Trophoblast cell (in vitro differentiated cells and primary cell): ENCODE results near the gene TUBGCP5. TPM values are rescaled to one million over a fixed set of nuclear protein-coding genes. Genes with fewer than 3 reads are reported as not detected.
"Not testable (repeated sequence)": the region's sequence is repeated elsewhere in the genome, so short reads cannot be mapped to it uniquely, and the experiment has no call there.

Experiments used
- DNase-seq, 2 donors: peaks; one replicate each; pipeline ENCODE4 v3.0.0-alpha.2; 2016
- H2AFZ ChIP-seq: 2 replicates; pipeline ENCODE4 v1.6.1; 2013; ENCODE audit warnings: low read length, moderate library complexity, mild to moderate bottlenecking; ENCODE audit not compliant: insufficient read depth, poor library complexity
- H2AK5ac ChIP-seq: 2 replicates; pipeline ENCODE4 v1.6.1; 2013; ENCODE audit warnings: mild to moderate bottlenecking, low read length
- H2BK120ac ChIP-seq: 2 replicates; pipeline ENCODE4 v1.6.1; 2013; ENCODE audit warnings: low read length, mild to moderate bottlenecking, moderate library complexity; ENCODE audit not compliant: insufficient read depth, poor library complexity
- H2BK12ac ChIP-seq: 2 replicates; pipeline ENCODE4 v1.6.1; 2013; ENCODE audit warnings: mild to moderate bottlenecking, low read length, moderate library complexity
- H2BK5ac ChIP-seq: 2 replicates; pipeline ENCODE4 v1.6.1; 2013; ENCODE audit warnings: low read length, low read depth, moderate library complexity, mild to moderate bottlenecking; ENCODE audit not compliant: poor library complexity
- H3K14ac ChIP-seq: 2 replicates; pipeline ENCODE4 v1.6.1; 2013; ENCODE audit warnings: mild to moderate bottlenecking, low read length
- H3K18ac ChIP-seq: 2 replicates; pipeline ENCODE4 v1.6.1; 2013; ENCODE audit warnings: mild to moderate bottlenecking, low read length
- H3K23ac ChIP-seq: 2 replicates; pipeline ENCODE4 v1.6.1; 2013; ENCODE audit warnings: low read length
- H3K27ac ChIP-seq: 2 replicates; pipeline ENCODE4 v1.5.1; 2013; ENCODE audit warnings: low read depth, mild to moderate bottlenecking, inconsistent platforms, low read length, moderate library complexity
- H3K27me3 ChIP-seq: 2 replicates; pipeline ENCODE4 v1.6.1; 2013; ENCODE audit warnings: inconsistent platforms, mild to moderate bottlenecking, low read length, moderate library complexity; ENCODE audit not compliant: insufficient read depth
- H3K36me3 ChIP-seq, 2 experiments: 1 replicate in 1 of 2; 2 replicates in 1 of 2; pipeline ENCODE4 v1.6.1; 2013; ENCODE audit warnings: low read length in 2 of 2, mild to moderate bottlenecking in 2 of 2, moderate library complexity in 1 of 2; ENCODE audit not compliant: insufficient read depth in 2 of 2, control insufficient read depth in 1 of 2
- H3K4ac ChIP-seq: 2 replicates; pipeline ENCODE4 v1.6.1; 2013; ENCODE audit warnings: low read depth, mild to moderate bottlenecking, low read length, moderate library complexity
- H3K4me1 ChIP-seq, 2 experiments: 1 replicate in 1 of 2; 2 replicates in 1 of 2; pipeline ENCODE4 v1.6.1; 2013; ENCODE audit warnings: low read length in 2 of 2, mild to moderate bottlenecking in 2 of 2, moderate library complexity in 1 of 2; ENCODE audit not compliant: insufficient read depth in 2 of 2, control insufficient read depth in 1 of 2
- H3K4me2 ChIP-seq: 2 replicates; pipeline ENCODE4 v1.6.1; 2013; ENCODE audit warnings: inconsistent platforms, mild to moderate bottlenecking, low read length, moderate library complexity
- H3K4me3 ChIP-seq: 2 replicates; pipeline ENCODE4 v1.5.1; 2013; ENCODE audit warnings: mild to moderate bottlenecking, low read depth, low read length, inconsistent platforms
- H3K79me1 ChIP-seq: one replicate; pipeline ENCODE4 v1.6.1; 2013; ENCODE audit warnings: low read length
- H3K79me2 ChIP-seq: 2 replicates; pipeline ENCODE4 v1.6.1; 2013; ENCODE audit warnings: low read length, mild to moderate bottlenecking; ENCODE audit not compliant: control insufficient read depth, insufficient read depth, poor library complexity
- H3K9ac ChIP-seq: 2 replicates; pipeline ENCODE4 v1.6.1; 2013; ENCODE audit warnings: mild to moderate bottlenecking, low read length
- H3K9me3 ChIP-seq: 2 replicates; pipeline ENCODE4 v1.6.1; 2013; ENCODE audit warnings: low read depth, mild to moderate bottlenecking, control low read depth, inconsistent platforms, low read length; ENCODE audit not compliant: insufficient read depth
- H4K12ac ChIP-seq: 2 replicates; pipeline ENCODE4 v1.6.1; 2013; ENCODE audit warnings: low read depth, mild to moderate bottlenecking, low read length, moderate library complexity
- H4K8ac ChIP-seq: 2 replicates; pipeline ENCODE4 v1.6.1; 2013; ENCODE audit warnings: low read depth, mild to moderate bottlenecking, low read length, moderate library complexity
- H4K91ac ChIP-seq: one replicate; pipeline ENCODE4 v1.6.1; 2013; ENCODE audit warnings: low read depth, mild to moderate bottlenecking, low read length, moderate library complexity
- WGBS: extraction: QIAGEN DNeasy Blood & Tissue Kit; methylation state at CpG from one replicate; pipeline ENCODE4 v1.1.7; 2013; ENCODE audit warnings: missing lambda C conversion rate; ENCODE audit not compliant: insufficient read length, insufficient coverage; ENCODE audit errors: extremely low coverage; 5-methylcytosine and 5-hydroxymethylcytosine counted together
- polyA plus RNA-seq: library from polyadenylated mRNA; stranded (reverse); fragments of 200-250 nt; gene quantifications from 2 replicates; pipeline ENCODE4 v1.2.3, GENCODE V29; 2013

Gene TUBGCP5
- 9.0 and 9.2 TPM in 2 replicates for polyA plus RNA-seq

DNA sequence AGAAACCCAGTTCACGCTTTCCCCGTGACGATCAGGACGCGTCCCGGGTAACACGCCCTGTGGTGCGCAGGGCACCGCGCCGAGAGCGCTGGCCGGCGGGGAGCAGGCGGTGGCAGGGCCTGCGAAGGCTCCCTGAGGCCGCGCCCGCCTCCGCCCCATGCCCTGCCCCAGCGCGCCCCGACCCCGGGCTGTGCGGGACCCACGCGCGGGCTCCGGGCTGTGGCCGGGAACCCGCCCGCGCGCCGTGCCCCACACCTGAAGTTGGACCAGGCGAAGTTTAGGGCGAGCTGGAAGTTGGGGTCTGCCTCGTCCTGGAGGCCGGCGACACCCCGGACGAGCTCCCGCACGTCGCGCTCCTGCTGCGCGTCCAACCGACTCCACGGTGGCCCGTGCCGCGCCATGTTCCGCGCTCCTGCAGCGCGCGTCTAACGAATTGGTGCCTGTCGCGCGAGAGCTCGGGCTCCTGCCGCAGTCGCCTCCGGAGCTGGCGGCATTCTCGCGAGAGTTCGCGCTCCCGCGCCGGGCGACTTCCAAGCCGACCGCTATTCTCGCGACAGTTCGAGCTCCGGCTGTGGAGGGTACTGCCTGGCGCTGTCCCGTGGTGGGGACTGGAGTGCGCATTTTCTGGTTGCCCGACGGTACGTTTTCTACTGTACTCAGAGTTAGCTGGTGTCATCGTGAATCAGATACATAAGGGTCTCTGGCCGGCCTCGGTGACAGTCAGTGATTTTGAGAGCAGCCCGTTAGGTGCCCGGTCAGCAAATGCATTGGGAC, at the start of gene TUBGCP5:
Gene TUBGCP5 (minus strand): TSS at position 427 of the 774 bp plus-strand sequence. CDS start 26 bp downstream, at position 401.
- peak; percentile 98 to 99 for DNase-seq
- peaks cover 5% of the 10 kb centered on the region for H3K79me2 ChIP-seq
- H3K18ac ChIP-seq, result peak within 1 kb of the TSS; percentile 44
- WGBS, result no CpG with 5 or more reads among the region's 92 CpGs
- H3K4me3 ChIP-seq, result peak within 1 kb of the TSS; percentile 97
- peak within 1 kb of the TSS; percentile 18 for H3K4ac ChIP-seq
- peak within 1 kb of the TSS; percentile 68 for H2AFZ ChIP-seq
- no peak within 1 kb of the TSS for H2BK12ac ChIP-seq
- H3K4me2 ChIP-seq, result peak within 1 kb of the TSS; percentile 67
- peaks cover 0 to 3% of the 10 kb centered on the region in 2 experiments for H3K4me1 ChIP-seq
- peak within 1 kb of the TSS; percentile 69 for H4K91ac ChIP-seq
- no peaks in the 10 kb centered on the region for H3K27me3 ChIP-seq
- peak within 1 kb of the TSS; percentile 63 for H2BK5ac ChIP-seq
- peaks cover 7 to 9% of the 10 kb centered on the region in 2 experiments for H3K36me3 ChIP-seq
- H3K27ac ChIP-seq, result peak within 1 kb of the TSS; percentile 45
- H3K23ac ChIP-seq, result no peak within 1 kb of the TSS
- H3K79me1 ChIP-seq, result peaks cover 8% of the 10 kb centered on the region
- peak within 1 kb of the TSS; percentile 85 for H4K8ac ChIP-seq
- peak within 1 kb of the TSS; percentile 19 for H2AK5ac ChIP-seq
- H2BK120ac ChIP-seq, result peak within 1 kb of the TSS; percentile 79
- H3K14ac ChIP-seq, result peak within 1 kb of the TSS; percentile 72
- H4K12ac ChIP-seq, result peak within 1 kb of the TSS; percentile 43
- peak within 1 kb of the TSS; percentile 97 for H3K9ac ChIP-seq
- H3K9me3 ChIP-seq, result no peaks in the 10 kb centered on the region

- Histone ChIP-seq H3K4me1 (no peaks in the 10 kb centered on the region), H3K4me3 (no peak overlapping the region), H4K8ac (no peak overlapping the region), H4K12ac (no peak overlapping the region), H2BK120ac (no peak overlapping the region), H3K9me3 (peaks cover 3% of the 10 kb centered on the region), H4K91ac (no peak overlapping the region), H2AK5ac (no peak overlapping the region), H3K18ac (no peak overlapping the region), H2AFZ (no peak overlapping the region), H3K23ac (no peak overlapping the region), H3K9ac (no peak overlapping the region), H2BK5ac (no peak overlapping the region), H3K27ac (no peak overlapping the region), H3K36me3 (no peaks in the 10 kb centered on the region), H3K4ac (no peak overlapping the region), H3K14ac (no peak overlapping the region), H2BK12ac (no peak overlapping the region), H3K79me1 (no peaks in the 10 kb centered on the region), H3K4me2 (no peak overlapping the region), H3K79me2 (no peaks in the 10 kb centered on the region), H3K27me3 (no peaks in the 10 kb centered on the region)
- DNase-seq, result no peak
- WGBS, result no CpG with 5 or more reads among the region's 1 CpG
Observed at GRCh38 chr15:23083115-23083514, 43.7 kb upstream of the TUBGCP5 start.

DNA sequence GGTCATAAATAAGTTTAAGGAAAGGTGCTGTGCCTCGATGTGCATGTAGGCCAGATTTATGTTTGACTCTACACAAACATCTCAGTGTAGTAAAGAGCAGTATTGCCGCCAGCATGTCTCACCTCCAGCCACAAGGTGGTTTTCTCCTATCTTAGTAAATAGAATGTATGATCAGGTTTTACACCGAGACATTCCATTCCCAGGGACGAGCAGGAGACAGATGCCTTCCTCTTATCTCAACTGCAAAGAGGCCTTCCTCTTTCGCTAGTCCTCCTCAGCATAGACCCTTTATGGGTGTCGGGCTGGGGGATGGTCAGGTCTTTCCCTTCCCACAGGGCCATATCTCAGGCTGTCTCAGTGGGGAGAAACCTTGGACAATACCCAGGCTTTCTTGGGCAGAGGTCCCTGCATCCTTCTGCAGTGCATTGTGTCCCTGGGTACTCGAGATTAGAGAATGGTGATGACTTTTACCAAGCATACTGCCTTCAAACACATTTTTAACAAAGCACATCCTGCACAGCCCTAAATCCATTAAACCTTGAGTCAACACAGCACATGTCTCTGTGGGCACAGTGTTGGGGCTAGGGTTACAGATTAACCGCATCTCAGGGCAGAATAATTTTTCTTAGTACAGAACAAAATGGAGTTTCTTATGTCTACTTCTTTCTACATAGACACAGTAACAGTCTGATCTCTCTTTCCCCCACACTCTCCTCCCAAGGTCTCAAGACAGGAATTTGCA, 42.8 kb upstream of the TUBGCP5 start:
- not testable (repeated sequence) for H4K91ac ChIP-seq, H3K4me2 ChIP-seq, H3K79me1 ChIP-seq, DNase-seq, H3K4me1 ChIP-seq, H3K18ac ChIP-seq, H3K9me3 ChIP-seq, H3K79me2 ChIP-seq, H3K27ac ChIP-seq, H3K23ac ChIP-seq, H2BK120ac ChIP-seq, H3K36me3 ChIP-seq, H2BK12ac ChIP-seq, H4K12ac ChIP-seq, H3K27me3 ChIP-seq, H2BK5ac ChIP-seq, H3K4me3 ChIP-seq, H4K8ac ChIP-seq, H2AFZ ChIP-seq, H2AK5ac ChIP-seq, H3K14ac ChIP-seq, H3K9ac ChIP-seq, H3K4ac ChIP-seq
- no CpG with 5 or more reads among the region's 8 CpGs for WGBS

DNA sequence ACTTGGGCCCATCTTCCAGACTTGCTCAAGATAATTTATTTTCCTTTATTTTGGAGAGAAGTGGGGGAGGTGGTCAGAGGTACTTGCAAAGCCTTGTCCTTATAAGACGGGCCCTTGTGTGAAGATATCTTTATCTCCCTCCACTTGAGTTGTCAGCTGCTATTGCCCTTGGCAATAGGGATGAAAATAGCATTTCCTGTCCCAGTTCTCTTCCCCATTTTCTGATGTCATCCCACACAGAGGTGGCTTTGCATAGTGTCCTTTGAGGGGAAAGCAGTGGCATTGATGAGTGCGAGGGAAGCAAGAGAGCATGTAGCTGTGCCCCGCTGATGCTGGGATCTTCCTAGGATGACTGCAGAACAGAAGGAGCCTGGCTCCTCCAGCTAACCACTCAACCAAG, 41.9 kb upstream of the TUBGCP5 start:
- Histone ChIP-seq H3K4me3 (no peak overlapping the region), H3K9me3 (peaks cover 3% of the 10 kb centered on the region), H3K4me2 (no peak overlapping the region), H3K27ac (no peak overlapping the region), H3K27me3 (no peaks in the 10 kb centered on the region), H2AFZ (no peak overlapping the region), H4K8ac (no peak overlapping the region), H3K4ac (no peak overlapping the region), H3K9ac (no peak overlapping the region), H3K14ac (no peak overlapping the region), H2BK12ac (no peak overlapping the region), H3K23ac (no peak overlapping the region), H3K36me3 (no peaks in the 10 kb centered on the region), H2BK5ac (no peak overlapping the region), H4K91ac (no peak overlapping the region), H3K18ac (no peak overlapping the region), H3K79me2 (no peaks in the 10 kb centered on the region), H2BK120ac (no peak overlapping the region), H3K4me1 (no peaks in the 10 kb centered on the region), H2AK5ac (no peak overlapping the region), H3K79me1 (no peaks in the 10 kb centered on the region), H4K12ac (no peak overlapping the region)
- no peak for DNase-seq
- no CpG with 5 or more reads among the region's 3 CpGs for WGBS
